Limb (tissue), 2 donors: ENCODE results near the gene RSBN1L.
"Not testable (repeated sequence)": the region's sequence is repeated elsewhere in the genome, so short reads cannot be mapped to it uniquely, and the experiment has no call there.

Experiments
- DNase-seq, 2 donors: peaks; one replicate each; pipeline ENCODE4 v3.0.0-alpha.2; 2016; ENCODE audit errors: extremely low spot score in 2 of 2

Gene RSBN1L

DNA sequence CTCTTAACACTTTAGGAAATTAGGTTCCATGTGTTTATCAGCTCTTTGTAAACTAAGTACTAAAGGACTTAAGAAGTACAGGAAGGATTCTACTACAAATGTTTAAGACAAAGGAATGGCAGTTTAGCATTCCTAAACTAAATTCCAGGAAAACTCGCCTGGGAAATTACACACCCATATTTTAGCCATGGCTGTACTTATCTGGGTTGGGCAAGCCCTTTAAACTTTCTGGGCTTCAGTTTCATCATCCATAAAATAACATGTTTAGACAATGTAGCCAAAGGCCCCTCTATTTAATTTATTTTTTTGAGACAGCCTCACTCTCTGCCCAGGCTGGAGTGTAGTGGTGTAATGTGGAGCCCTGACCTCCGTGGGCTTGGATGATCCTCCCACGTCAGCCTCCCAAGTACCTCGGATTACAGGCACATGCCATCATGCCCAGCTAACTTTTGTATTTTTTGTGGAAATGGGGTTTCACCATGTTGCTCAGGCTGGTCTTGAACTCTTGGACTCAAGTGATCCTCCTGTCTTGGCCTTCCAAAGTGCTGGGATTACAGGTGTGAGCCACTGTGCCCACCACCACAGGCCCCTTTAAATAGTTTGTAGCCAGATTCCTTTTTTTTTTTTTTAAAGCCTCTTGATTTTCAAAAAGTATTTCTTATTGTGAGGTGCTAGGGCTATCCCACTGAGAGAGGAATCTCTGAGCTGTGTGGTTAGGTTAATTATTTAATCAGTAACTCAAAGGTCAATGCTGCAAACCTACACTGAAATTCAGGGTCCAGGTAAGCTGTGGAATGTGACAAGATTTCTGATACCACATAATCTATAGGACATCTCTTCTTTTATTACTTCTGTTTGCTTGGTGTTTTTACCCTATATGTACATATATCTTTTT, 69.9 kb downstream of the RSBN1L start:
- DNase-seq, result no peak

DNA sequence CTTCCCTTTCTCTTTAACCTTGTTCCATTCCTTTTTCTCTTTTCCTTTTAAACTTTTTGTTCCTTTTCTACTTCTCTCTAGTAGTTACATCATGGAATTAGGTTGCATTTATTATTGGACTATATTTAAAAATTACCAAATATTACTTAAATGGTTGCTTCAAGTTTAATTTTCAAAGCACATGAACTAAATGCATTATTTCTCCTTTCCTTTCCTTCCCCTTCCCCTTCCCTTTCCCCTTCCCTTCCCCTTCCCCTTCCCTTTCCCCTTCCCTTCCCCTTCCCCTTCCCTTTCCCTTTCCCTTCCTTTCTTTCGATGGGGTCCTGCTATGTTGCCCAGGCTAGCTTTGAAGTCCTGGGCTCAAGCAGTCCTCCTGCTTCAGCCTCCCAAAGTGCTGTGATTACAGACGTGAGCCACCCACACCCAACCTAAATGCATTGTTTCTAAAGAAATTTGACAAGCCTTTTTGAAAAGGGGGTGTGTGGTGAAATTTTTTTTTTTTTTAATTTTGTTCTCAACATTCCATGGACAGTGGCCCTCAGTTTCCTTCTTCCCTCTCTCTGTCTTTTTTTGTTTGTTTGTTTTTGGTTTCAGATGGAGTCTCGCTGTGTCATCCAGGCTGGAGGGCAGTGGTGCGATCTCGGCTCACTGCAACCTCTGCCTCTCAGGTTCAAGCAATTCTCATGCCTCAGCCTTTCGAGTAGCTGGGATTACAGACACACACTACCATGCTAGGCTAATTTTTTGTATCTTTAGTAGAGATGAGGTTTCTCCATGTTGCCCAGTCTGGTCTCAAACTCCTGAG, 70.7 kb downstream of the RSBN1L start:
- no peak for DNase-seq

DNA sequence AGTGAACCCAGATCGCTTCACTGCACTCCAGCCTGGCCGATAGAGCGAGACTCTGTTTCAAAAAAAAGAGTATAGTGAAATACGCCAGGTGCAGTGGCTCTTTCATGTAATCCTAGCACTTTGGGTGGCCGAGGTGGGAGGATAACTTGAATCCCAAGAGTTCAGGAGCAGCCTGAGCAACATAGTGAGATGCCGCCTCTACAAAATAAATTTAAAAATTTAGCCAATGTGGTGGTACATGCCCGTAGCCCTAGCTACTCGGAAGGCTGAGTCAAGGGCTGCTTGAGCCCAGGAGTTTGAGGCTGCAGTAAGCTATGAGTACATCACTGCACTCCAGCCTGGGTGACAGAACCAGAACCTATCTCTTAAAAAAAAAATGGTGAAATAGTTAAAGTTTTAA, 74.1 kb downstream of the RSBN1L start:
- no peak for DNase-seq

DNA sequence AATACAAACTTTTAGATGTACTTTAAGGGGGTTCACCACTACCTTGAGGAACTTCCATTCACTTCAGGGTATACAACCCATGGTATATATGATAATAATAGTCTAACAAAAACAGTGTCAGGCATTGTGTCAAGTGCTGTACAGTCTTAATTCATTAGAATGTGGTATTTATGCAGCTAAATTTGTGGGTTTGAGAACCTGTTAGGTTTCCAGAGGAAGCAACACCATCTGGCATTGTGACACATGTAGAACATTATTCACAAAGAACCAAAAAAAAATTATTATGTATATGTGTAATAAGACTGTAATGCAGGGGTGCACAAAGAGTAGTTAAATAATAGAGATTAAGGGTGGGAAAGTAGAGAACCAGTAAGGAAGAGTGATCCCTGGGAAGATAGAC, 75.6 kb downstream of the RSBN1L start:
- no peak for DNase-seq

DNA sequence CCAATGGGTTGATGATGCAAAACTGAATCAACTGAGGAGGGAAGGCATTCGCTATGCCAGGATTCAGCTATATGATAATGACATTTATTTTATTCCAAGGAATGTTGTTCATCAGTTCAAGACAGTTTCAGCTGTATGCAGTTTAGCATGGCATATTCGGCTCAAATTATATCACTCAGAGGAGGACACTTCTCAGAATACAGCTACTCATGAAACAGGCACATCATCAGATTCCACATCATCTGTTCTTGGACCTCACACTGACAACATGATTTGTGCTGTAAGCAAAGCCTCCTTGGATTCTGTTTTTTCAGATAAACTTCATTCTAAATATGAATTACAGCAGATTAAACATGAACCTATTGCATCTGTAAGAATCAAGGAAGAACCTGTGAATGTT, 82.3 kb downstream of the RSBN1L start:
- DNase-seq, result no peak

DNA sequence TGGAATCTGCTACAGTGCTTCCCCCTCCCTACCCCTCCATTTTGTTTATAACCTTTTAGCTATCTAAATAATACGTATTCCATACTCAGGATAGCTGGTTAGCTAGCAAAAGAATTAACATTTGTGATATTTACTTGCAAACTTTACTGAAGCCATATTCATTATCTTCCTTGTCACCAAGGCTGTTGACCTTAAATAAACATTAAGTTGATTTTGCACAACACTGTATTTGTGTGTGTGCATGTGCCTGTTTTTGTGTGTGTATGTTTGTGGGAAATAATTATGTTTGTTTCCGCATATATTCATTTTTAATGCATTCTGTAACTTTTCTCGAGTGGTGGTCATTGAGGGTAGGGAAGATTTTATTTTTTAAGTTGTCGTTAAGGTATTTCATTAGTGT, 86.1 kb downstream of the RSBN1L start:
- DNase-seq, result no peak

DNA sequence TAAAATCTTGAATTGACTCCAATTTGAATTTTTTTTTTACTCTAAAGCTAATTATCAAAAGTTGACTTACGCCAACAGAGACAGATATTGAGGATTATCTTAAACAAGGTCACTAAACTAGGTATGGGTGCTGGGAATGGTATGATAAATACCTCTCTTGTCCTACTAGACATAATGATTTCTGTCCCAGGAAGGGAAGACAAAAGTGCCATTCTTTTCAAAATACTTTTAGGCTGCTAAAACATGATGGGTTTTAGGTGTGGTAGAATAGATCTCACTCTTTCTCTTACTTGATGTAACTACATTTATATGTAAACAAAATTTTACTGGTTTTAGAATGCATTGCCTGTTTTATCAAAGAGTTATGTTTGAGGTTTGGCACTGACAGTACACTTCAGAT, 86.9 kb downstream of the RSBN1L start:
- DNase-seq, result no peak

DNA sequence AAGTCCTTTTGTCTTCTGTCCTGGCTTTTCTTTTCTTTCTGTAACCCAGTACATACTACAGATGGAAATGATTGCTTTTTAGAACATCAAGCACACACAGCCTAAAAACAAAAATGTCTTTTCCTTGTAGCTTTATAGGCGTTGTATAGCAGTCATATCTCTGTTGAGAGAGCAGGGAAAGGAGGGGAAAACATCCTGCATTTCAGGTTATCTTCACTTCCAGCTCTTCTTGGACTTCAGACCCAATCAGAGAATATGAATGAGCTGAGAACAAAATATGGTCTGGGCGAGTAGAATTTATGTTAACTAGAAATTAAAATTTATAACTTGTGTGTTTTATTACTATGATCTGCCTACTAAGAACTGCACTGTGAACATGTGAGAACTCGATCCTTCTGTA, 87.3 kb downstream of the RSBN1L start:
- no peak for DNase-seq

DNA sequence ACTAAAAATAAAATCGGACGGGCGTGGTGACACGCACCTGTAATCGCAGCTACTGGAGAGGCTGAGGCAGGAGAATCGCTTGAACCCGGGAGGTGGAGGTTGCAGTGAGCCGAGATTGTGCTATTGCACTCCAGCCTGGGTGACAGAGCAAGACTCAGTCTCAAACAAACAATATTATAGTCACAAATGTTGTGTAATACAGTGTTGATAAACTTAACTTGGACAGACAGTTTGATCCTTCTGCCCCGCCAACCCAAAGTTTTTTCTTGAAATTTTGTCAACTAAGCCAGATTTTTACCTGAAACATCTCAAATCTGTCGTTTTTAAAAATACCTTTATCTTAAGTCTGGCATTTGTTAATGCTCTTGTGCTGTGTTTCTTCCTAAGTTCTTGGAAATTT, 88.2 kb downstream of the RSBN1L start:
- DNase-seq, result not testable (repeated sequence)

DNA sequence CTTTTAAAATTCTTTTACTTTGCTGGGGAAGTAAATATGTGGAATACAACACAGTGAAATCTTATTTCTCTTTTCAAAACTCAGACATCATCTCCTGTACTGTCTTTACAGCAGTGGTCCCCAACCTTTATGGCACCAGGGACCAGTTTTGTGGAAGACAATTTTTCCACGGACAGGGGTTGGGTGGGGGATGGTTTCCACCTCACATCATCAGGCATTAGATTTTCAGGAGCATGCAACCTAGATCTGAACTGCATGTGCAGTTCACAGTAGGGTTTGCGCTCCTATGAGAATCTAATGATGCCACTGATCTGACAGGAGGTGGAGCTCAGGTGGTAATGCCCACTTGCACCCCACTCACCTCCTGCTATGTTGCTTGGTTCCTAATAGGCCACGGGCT, 89.8 kb downstream of the RSBN1L start:
- no peak for DNase-seq

DNA sequence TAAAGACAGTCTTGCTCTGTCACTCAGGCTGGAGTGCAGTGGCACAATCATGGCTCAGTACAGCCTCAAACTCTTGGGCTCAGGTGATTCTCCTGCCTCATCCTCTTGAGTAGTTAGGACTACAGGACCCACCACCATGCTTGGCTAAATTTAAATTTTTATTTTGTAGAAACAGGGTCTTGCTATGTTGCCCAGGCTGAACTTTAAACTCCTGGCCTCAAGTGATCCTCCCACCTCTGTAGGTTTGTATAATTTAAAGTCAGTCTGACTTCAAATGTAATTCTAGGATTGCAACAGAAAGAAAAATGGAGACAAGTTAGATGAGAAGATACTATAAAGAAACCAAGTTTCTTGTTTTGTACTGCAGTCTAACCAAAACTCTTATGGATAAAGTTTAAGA, 90.5 kb downstream of the RSBN1L start:
- no peak for DNase-seq

DNA sequence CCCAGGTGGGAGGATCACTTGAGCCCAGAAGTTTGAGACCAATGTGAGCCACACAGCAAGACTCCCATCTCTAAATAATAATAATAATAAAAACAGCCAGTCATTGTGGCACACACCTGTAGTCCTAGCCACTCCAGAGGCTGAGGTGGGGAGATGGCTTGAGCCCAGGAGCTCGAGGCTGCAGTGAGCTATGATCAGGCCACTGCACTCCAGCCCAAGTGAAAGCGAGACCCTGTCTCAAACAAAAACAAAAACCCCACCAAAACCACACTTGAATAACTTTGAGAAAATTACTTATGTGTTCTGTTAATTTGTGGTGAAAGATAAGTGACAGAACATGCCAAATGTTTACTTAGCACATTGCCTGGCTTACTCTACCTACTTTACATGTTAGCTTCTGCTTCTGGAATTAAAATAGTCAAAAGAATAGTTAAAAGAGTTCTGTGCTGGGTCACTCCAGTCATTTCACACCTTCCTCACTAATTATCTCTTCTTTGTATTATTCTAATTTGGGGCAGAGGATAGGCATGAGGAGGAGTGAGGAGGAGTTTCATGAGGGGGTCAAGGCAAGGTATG, 92.2 kb downstream of the RSBN1L start:
- no peak for DNase-seq

DNA sequence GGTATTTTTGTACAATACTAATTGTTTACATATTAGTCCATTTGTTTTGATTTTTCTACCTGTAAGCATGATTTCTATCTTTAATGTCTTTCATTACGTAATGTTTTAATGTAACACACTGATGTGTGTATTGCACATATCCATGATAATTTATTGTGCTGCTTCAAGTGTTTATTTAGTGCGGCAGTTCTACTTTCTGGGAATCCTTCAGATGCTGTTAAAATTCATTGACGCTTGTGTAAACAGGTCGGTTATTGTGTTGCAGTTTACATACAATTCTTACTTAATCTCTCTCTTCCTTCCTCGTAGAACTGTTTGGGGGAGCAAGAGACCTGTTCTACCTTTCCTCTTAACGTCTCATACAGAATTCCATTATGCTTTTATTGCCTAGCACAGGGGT, 95.1 kb downstream of the RSBN1L start:
- DNase-seq, result no peak

DNA sequence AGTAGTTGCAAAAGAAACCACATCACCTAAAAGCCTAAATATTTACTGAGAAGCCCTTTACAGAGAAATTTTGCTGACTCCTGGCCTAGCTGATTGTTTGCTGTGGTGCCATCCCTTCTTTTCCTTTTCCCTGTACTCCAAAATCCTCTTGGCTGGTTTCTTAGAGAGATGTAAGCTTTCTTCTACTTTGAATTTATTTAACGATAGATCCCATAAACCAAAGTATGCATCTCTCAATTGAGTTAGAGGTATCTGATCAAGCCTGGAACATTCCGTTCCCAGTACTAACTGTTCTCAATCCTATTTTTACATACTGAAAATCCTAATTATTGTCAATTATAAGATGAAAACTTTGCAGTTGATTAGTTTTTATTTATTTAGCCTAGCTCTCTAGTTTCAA, 95.7 kb downstream of the RSBN1L start:
- no peak for DNase-seq

DNA sequence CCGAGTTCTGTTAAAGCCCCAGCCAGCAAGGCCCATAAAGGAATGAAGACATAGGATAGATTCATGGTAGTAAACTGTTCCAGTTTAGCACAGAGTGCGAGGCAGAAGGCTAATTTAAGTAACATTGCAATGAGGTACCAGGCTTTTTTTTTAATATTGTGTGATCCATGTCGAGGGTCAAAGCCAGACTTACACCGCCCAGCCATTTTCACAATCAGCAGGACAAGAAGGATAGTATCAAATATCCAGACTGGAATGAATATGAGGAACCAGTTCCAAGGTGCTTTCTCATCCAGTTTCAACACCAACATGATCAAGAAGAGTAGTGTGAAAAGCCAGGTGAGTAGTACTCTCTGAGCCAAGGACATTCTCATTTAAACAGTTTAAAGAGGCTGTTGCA, 97.7 kb downstream of the RSBN1L start:
- DNase-seq, result no peak

DNA sequence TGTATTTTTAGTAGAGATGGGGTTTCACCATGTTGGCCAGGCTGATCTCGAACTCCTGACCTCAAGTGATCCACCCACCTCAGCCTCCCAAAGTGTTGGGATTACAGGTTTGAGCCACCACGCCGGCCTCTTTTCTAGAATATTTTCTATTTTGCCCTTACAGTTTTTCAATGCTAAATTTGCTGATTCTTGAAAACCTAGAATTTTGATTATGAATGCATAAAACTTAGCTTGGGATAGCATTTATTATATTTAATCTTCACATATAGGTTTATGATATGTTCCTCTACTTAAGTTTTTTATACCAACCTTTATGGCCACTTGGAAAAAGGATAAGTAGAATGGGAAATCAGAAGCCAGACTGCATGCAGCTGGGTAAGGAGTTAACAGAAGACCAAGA, 99.8 kb downstream of the RSBN1L start:
- no peak for DNase-seq

DNA sequence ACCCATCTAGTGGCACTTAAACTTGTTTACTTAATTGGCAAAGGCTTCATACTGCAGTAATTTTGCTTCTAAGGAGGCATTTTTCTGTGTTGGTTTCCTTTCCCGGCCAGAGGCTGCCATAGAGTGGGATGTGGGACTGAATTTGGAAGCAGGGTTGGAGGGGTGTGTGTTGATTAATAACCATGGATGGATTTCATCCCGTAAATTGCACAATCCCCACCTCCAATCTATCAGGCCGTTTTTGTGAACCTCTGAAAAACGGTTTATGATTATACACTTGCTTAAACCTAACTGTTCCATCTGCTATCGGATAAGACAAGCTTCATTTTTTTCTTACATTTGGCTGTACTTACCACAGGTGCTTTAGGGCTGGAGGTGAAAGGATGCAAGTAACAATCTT, 100.7 kb downstream of the RSBN1L start:
- no peak for DNase-seq

DNA sequence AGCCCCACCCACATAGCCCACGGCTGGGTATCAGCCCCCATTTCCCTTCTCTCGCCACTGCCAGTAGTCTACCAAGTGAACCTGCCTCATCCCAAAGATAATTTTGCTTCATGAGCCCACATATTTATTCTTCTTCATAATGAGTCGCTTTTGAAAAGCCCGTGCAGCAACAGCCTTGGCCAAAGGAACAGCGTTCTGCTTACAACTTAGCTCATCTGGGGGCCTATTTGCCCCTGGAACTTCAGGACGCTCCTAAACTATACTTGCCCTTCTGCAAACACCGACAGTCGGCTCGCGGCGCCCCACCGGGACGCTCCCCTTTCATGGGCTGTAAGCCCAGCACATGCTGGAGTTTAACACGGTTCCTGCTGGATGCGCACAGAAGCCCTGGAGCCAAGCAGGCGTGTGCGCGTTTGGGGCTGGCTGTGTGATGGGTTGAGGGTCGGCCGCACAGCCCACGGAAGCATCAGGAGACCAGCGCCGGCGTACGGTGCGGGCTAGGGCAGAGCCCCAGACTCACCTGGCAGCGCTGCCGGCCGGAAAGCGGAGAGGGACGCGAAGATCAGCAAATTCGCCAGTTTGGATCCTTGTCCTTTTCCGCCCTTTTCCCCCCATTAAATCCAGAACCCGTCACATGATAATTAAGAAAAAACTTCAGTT, 101.6 kb downstream of the RSBN1L start:
- DNase-seq, result no peak

DNA sequence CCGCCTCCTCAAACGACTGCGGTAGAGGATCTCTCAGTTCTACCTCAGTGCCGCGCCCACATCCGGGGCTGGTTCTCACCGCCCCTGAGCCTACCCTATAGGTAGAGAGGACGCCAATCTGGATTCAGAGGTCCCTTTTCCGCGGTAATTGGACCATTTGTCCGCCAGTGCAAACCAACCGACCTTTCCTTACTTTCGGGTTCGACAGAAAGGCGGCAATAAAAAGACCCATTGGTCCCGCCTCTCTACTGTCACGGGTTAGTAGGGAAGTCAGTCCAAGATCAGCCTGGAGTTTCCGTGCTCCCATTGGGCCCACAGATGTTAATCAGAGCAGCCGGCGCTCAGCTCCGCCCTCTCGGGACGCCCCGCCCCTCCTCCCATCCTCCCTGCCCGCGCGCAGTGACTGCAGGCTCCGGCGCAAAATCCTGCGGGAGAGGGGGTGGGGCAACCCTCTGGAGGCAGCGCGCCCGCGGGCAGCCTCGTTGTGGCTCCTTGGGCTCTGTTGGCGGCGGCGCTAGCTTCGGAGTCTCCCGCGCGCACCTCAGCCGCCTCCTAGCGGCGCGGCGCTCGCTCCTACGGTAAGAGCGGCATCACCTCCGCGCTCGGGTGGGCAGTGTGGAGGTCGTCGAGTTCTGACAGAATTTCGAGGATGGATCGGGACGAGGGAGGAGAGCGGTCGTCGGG, 102.3 kb downstream of the RSBN1L start, which contains the start of the genes PHTF2 and TMEM60:
Gene PHTF2 (plus strand): TSS at position 380 of the 684 bp plus-strand sequence.
Gene TMEM60 (minus strand): TSS at position 41 of the 684 bp plus-strand sequence. CDS start 4,061 bp downstream, outside the sequence.
- DNase-seq, result peak; percentile 98 to 100

DNA sequence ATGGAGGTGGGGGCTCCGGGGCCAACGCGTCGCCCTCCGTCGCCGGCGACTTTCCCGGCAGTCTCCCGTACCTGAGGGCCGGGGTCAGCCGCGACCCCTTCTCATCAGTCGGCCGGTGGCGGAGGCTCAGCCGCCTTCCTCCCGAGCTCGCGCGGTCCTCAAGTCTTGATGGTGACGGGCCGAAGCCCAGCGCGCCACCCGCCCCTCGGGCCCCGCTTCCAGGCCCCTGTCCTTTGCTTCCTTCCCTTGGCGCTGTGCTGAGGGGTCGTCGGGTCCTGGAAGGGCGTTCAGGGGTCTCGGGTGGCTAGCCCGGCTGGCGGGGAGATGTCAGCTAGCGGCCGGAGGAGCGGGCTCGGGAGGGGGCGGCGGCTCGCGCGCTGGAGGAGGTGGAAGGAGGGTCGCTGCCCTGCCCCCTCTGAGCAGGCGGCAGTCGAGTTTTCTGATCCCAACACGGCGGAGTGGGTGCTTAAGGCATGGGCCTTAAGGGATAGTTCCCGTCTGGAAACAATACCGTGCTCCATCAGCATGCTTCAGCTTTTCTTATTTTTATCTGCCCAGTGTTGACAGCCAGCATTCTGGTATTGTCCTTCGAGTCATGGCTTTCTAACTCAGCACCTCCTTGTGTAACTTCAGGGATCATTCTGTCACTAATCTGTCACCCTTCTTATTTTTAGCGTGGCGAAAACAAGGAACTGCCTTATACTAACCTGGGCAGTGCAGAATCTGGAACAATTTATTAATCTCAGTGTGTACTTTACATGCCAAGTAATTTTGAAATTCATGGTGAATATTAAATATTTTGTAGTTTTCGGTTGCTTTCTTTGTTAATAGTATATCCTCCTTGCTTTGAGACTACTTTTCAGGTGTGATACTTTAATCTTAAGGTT, 103.1 kb downstream of the RSBN1L start:
- DNase-seq, result peak in 1 of 2 donors; percentile 16
